HG02798 (cell line): Measurements from ENCODE around the gene APCDD1L.
"Not testable (repeated sequence)": the region's sequence is repeated elsewhere in the genome, so short reads cannot be mapped to it uniquely, and the experiment has no call there.

Experiments
- ATAC-seq: cut with Tn5 transposase; IDR thresholded peaks from one replicate; pipeline ENCODE4 v1.9.1; 2021; ENCODE audit warnings: mild to moderate bottlenecking; ENCODE audit not compliant: unreplicated experiment, poor library complexity

APCDD1L gene

GRCh38 chr20:58420798-58421496 is 94.3 kb downstream of the APCDD1L start:
- ATAC-seq, result no peak

GRCh38 chr20:58418949-58419748 is 96.0 kb downstream of the APCDD1L start:
- ATAC-seq, result no peak

GRCh38 chr20:58417438-58417837 is 97.8 kb downstream of the APCDD1L start:
- no peak for ATAC-seq

- ATAC-seq, result no peak
Observed at GRCh38 chr20:58416835-58417234, 98.4 kb downstream of the APCDD1L start.

GRCh38 chr20:58416057-58416456 is 99.1 kb downstream of the APCDD1L start:
- ATAC-seq, result no peak

GRCh38 chr20:58414786-58415185 is 100.4 kb downstream of the APCDD1L start:
- not testable (repeated sequence) for ATAC-seq

- ATAC-seq, result not testable (repeated sequence)
Observed at GRCh38 chr20:58414216-58414615, 101.0 kb downstream of the APCDD1L start.
